GM18868 (cell line): Measurements from ENCODE around the gene KRT5.

Experiments
- ATAC-seq: cut with Tn5 transposase; IDR thresholded peaks from one replicate; pipeline ENCODE4 v1.9.1; 2021; ENCODE audit warnings: mild to moderate bottlenecking, moderate library complexity; ENCODE audit not compliant: unreplicated experiment

KRT5 gene

GRCh38 chr12:52539083-52539820 is 19.1 kb upstream of the KRT5 start:
- ATAC-seq, result no peak

- no peak for ATAC-seq
These were observed 16.9 kb upstream of the KRT5 start for GRCh38 chr12:52537101-52537500.

GRCh38 chr12:52535574-52535973 is 15.4 kb upstream of the KRT5 start:
- no peak for ATAC-seq

- ATAC-seq, result no peak
These were observed 14.3 kb upstream of the KRT5 start for GRCh38 chr12:52534482-52534881.

GRCh38 chr12:52533686-52534470 is 13.7 kb upstream of the KRT5 start:
- no peak for ATAC-seq

GRCh38 chr12:52532636-52533035 is 12.4 kb upstream of the KRT5 start:
- ATAC-seq, result no peak

GRCh38 chr12:52531566-52532300 is 11.5 kb upstream of the KRT5 start:
- ATAC-seq, result no peak

GRCh38 chr12:52530905-52531304 is 10.7 kb upstream of the KRT5 start:
- ATAC-seq, result no peak

- ATAC-seq, result no peak
These were observed 10.2 kb upstream of the KRT5 start for GRCh38 chr12:52530366-52530765.

GRCh38 chr12:52529846-52530245 is 9.7 kb upstream of the KRT5 start:
- no peak for ATAC-seq

- no peak for ATAC-seq
These were observed 9.2 kb upstream of the KRT5 start for GRCh38 chr12:52529417-52529816.

GRCh38 chr12:52528641-52529143 is 8.5 kb upstream of the KRT5 start:
- ATAC-seq, result no peak

- no peak for ATAC-seq
These were observed 7.1 kb upstream of the KRT5 start for GRCh38 chr12:52527121-52527800.

GRCh38 chr12:52526511-52526951 is 6.3 kb upstream of the KRT5 start:
- ATAC-seq, result no peak

- ATAC-seq, result no peak
These were observed 5.7 kb upstream of the KRT5 start for GRCh38 chr12:52525661-52526499.

GRCh38 chr12:52524898-52525591 is 4.9 kb upstream of the KRT5 start:
- no peak for ATAC-seq

- ATAC-seq, result no peak
These were observed 4.2 kb upstream of the KRT5 start for GRCh38 chr12:52524241-52524897.

- no peak for ATAC-seq
These were observed 3.6 kb upstream of the KRT5 start for GRCh38 chr12:52523824-52524223.
